ENCODE measurements around the gene REL.

REL gene

DNA sequence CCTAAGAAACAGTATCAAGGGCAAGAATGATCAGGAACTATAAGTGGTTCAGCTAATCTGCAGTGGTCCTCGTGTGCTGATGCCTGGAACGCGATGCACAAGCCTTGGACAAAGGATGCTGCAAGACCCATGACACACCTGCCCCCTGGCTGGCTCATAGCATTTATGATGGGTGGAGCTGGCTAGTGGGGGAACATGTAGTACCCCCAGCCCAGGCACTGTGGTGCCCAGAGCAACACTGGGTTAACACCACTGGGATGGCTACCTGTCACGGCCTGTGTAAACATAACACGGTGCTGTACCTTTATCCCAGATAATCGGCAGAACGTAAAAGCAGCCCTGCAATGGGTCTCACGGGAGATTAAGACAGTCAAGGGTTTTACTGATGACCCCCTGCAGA, 75.8 kb downstream of the REL start:
- H3K4me3 ChIP-seq (ENCODE audit: low read length): no peak overlapping the region
- TF ChIP-seq, protein P1, sequence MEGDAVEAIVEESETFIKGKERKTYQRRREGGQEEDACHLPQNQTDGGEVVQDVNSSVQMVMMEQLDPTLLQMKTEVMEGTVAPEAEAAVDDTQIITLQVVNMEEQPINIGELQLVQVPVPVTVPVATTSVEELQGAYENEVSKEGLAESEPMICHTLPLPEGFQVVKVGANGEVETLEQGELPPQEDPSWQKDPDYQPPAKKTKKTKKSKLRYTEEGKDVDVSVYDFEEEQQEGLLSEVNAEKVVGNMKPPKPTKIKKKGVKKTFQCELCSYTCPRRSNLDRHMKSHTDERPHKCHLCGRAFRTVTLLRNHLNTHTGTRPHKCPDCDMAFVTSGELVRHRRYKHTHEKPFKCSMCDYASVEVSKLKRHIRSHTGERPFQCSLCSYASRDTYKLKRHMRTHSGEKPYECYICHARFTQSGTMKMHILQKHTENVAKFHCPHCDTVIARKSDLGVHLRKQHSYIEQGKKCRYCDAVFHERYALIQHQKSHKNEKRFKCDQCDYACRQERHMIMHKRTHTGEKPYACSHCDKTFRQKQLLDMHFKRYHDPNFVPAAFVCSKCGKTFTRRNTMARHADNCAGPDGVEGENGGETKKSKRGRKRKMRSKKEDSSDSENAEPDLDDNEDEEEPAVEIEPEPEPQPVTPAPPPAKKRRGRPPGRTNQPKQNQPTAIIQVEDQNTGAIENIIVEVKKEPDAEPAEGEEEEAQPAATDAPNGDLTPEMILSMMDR (IDR thresholded peaks at IDR 0.05; ENCODE audit: insufficient read depth, low read depth, low read length, missing control alignments): no peak
- peak; percentile 23 for DNase-seq (ENCODE audit: low read depth)

DNA sequence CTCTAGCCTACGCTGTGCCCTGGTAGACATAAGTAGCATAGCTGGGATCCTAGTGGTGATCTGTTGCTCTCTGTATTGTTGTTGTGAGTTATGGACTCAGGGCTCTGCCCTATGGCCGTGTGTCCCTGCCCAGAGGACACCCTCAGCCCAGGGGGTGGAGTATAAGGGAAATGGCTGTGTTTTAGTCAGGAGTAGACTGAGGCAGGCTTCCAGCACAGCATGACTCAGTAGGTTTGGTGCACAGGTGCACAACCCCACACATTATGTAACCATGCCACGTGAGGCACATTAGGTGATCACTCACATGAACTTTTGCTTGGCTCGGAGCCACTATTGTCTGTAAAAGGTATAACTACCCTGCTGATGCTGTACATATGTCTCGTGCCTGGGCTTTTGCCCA, 76.3 kb downstream of the REL start:
- H3K4me3 ChIP-seq (ENCODE audit: low read length): no peak overlapping the region
- peak; percentile 90 for DNase-seq (ENCODE audit: low read depth)
- TF ChIP-seq, protein P1 (IDR thresholded peaks at IDR 0.05; ENCODE audit: insufficient read depth, low read depth, low read length, missing control alignments): no peak

DNA sequence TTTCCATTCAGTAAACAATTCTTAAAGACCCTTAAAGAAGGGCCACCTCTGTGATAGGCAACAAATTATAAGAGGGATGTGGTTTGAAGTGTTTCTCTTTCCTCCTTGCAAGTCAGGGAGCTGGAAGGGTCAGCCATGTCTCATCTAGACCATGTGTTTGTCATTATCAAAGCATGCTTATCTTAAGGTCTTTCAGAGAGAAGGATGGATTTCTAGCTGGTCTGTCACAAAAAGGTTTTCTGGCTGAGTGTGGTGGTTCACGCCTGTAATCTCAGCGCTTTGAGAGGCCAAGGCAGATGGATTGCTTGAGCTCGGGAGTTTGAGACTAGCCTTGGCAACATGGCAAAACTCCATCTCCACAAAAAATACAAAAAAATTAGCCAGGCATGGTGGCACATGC, 77.0 kb downstream of the REL start:
- TF ChIP-seq, protein P1 (IDR thresholded peaks at IDR 0.05; ENCODE audit: insufficient read depth, low read depth, low read length, missing control alignments): no peak
- peak; percentile 40 for DNase-seq (ENCODE audit: low read depth)
- no peak overlapping the region for H3K4me3 ChIP-seq (ENCODE audit: low read length)

DNA sequence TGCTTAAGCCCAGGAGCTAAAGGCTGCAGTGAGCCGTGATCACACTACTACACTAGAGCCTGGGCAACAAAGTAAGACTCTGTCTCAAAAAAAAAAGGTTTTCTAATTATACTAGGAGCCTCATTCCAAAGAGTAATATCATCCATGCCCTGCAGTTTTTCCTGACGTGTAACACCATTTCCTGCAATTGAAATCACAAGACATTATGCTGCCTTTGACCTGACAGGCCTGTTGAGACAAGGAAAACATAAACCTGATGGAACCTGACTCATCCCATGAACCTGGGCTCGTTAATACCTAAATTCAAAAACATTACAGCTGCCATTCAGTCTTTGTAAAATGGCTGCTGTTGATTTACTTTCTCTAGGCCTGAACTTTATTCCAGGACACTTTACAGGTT, 77.4 kb downstream of the REL start:
- peak; percentile 99 for DNase-seq (ENCODE audit: low read depth)
- TF ChIP-seq, protein P1 (IDR thresholded peaks at IDR 0.05; ENCODE audit: insufficient read depth, low read depth, low read length, missing control alignments): no peak
- H3K4me3 ChIP-seq (ENCODE audit: low read length): no peak overlapping the region

DNA sequence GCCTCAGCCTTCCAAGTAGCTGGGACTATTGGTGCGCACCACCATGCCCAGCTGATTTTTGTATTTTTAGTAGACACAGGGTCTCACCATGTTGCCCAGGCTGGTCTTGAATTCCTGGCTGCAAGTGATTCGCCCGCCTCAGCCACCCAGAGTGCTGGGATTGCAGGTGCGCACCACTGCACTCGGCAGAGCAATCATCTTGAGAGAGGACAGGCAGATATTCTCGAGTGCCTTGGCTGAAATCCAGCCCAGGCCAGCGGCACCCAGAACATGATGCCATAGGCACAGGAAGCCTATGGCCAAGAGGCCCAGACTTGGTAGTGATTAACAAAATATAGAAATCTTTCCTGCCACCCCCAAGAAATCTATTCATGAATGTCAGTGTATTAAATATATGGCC, 78.1 kb downstream of the REL start:
- no peak for DNase-seq (ENCODE audit: low read depth)
- H3K4me3 ChIP-seq (ENCODE audit: low read length): no peak overlapping the region
- TF ChIP-seq, protein P1 (IDR thresholded peaks at IDR 0.05; ENCODE audit: insufficient read depth, low read depth, low read length, missing control alignments): no peak

DNA sequence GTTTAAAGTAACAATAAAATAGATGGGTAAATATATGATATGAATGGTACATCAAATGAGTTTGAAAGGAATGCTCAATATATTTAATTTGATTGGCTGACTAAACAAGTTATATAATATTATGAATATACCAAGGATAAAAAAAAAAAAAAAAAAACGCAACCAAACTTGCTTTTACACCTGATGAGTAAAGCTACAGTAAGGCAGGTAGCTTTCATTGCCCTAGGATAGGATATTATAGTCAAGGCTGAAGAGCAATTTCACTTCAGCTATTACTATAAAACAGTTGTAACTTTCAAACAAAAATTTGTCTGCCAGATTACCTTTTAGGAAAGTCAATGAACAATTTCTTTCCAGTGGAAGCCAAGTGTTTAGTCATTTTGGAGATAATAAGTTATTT, 79.3 kb downstream of the REL start:
- no peak overlapping the region for H3K4me3 ChIP-seq (ENCODE audit: low read length)

DNA sequence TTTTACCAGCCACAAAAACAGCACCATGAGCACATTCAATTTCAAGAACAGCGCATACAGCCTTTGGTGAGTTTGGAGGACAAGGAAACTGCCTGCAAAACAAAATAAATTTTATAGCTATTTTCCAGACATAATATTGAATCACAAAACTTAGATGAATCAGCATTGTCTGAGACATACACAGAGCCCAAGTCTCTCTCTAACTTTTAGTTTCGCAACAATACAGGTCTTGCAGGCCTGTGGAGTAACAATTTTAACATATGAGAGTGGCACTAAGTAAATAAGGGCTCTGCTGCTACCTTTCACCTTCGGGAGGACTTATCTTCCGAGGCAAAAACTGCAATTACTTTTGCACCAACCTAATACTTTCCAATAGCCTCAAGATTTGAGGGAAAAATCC, 80.1 kb downstream of the REL start:
- H3K4me3 ChIP-seq (ENCODE audit: low read length): no peak overlapping the region
- peak; percentile 96 for DNase-seq (ENCODE audit: low read depth)
- TF ChIP-seq, protein P1 (IDR thresholded peaks at IDR 0.05; ENCODE audit: insufficient read depth, low read depth, low read length, missing control alignments): no peak

More for the DNA sequence above, 79.3 kb downstream of the REL start:
- peak; percentile 66 for DNase-seq (ENCODE audit: low read depth)
- TF ChIP-seq, protein P1 (IDR thresholded peaks at IDR 0.05; ENCODE audit: insufficient read depth, low read depth, low read length, missing control alignments): no peak

Data from epithelial cell of esophagus (primary cell).